Stimulated activated memory B cell treated with anti-CD40 and anti-IgM and Interleukin-4, amounts not matched to agents 10 μg/mL and 1 μg/mL and 100 μg/mL, for 72 hours (primary cell): ENCODE measurements around the gene CENPK.
"Not testable (repeated sequence)": the region's sequence is repeated elsewhere in the genome, so short reads cannot be mapped to it uniquely, and the experiment has no call there.

Source experiments
- ATAC-seq: fragments of 150-1000 bp; cut with Tn5 transposase; 2 replicates; pipeline ENCODE4 v1.10.0; 2021
- H3K27ac Mint-ChIP-seq: one replicate; pipeline ENCODE4 v1.8.0; 2022; ENCODE audit warnings: mild to moderate bottlenecking, mixed read lengths
- H3K27me3 Mint-ChIP-seq: one replicate; pipeline ENCODE4 v1.8.0; 2022; ENCODE audit warnings: mixed read lengths
- H3K36me3 Mint-ChIP-seq: one replicate; pipeline ENCODE4 v1.8.0; 2022; ENCODE audit warnings: mixed read lengths
- H3K4me1 Mint-ChIP-seq: one replicate; pipeline ENCODE4 v1.8.0; 2022; ENCODE audit warnings: mixed read lengths
- H3K4me3 Mint-ChIP-seq: one replicate; pipeline ENCODE4 v1.8.0; 2022; ENCODE audit warnings: mild to moderate bottlenecking, moderate library complexity, mixed read lengths
- H3K9me3 Mint-ChIP-seq: one replicate; pipeline ENCODE4 v1.8.0; 2022; ENCODE audit warnings: mixed read lengths

CENPK gene

DNA sequence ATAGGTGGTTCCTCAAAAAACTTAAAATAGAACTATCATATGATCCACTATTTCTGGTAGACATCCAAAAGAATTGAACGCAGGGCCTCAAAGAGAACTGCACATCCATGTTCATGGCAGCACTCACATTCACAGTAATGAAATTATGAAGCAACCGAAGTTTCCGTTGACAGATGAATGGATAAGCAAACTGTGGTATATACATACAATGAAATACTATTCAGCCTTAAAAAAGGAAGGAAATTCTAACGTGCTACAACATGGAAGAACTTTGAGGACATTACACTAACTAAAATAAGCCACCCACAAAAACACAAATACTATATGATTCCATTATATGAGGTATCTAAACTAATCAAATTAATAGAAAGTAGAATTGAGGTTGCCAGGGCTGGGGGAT, 18.5 kb downstream of the CENPK start:
- H3K27ac Mint-ChIP-seq: no peak overlapping the region
- peaks cover 56% of the 10 kb centered on the region for H3K36me3 Mint-ChIP-seq
- H3K9me3 Mint-ChIP-seq: no peaks in the 10 kb centered on the region
- H3K4me1 Mint-ChIP-seq: no peaks in the 10 kb centered on the region
- H3K27me3 Mint-ChIP-seq: no peaks in the 10 kb centered on the region
- H3K4me3 Mint-ChIP-seq: no peak overlapping the region
- no peak for ATAC-seq

DNA sequence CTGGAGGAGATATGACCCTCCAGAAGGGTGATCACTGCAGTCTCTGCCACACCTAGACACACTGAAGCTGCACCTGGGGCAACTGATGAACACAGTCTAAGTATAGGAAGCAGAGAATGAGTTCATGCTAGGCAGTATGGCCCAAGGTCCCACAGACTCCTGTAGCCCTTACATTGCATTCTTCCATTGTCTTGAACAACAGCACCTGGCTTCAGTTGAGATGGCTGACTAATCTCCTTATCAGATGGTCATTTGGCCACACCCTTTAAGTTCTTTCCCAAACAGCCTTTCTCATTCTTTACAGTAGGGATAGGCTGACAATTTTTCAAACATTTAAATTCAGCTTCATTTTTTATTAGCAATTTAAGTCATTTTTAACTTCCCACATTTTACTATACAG, 23.1 kb downstream of the CENPK start:
- Mint-ChIP-seq H3K27ac (no peak overlapping the region), H3K36me3 (peaks cover 53% of the 10 kb centered on the region), H3K4me1 (no peaks in the 10 kb centered on the region), H3K27me3 (no peaks in the 10 kb centered on the region), H3K4me3 (no peak overlapping the region), H3K9me3 (no peaks in the 10 kb centered on the region)
- no peak for ATAC-seq

DNA sequence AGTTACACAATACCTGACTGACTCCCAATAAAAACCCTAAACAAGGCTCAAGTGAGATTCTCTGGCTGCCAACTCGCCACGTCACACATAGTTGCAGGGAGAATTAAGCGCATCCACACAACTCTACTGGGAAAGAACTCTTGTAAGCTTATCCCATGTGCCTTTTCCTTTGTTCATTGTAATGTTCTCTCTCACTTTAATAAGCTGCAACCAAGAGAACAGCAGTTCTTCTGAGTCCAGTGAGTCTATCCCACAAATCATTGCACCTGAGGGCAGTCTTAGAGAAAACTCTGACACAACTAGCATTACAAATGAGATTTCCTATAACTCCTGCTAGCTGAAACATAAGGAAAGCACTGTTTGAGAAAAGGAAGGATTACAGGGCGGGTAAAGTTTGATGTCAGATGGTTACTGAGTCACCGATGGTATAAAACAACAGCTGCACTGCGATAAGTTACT, 27.4 kb downstream of the CENPK start:
- H3K9me3 Mint-ChIP-seq: no peaks in the 10 kb centered on the region
- H3K27me3 Mint-ChIP-seq: no peaks in the 10 kb centered on the region
- no peaks in the 10 kb centered on the region for H3K4me1 Mint-ChIP-seq
- H3K27ac Mint-ChIP-seq: no peak overlapping the region
- no peak for ATAC-seq
- peaks cover 15% of the 10 kb centered on the region for H3K36me3 Mint-ChIP-seq
- H3K4me3 Mint-ChIP-seq: no peak overlapping the region

DNA sequence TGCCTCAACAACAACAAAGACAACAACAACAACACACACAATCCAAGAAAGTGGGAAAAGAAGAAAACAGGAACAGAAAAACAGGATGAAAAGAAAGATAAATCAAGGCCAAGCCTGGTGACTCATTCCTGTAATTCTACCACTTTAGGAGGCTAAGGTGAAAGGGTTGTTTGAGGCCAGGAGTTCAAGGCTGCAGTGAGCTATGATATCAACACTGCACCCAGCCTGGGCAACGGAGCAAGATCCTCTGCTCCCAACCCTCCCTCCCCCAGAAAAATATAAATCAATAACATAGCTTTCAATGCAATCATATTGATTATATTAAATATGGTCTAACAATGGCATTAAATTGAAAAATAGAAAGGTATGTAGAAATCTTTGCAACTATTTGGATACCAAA, 32.1 kb downstream of the CENPK start:
- no peaks in the 10 kb centered on the region for H3K9me3 Mint-ChIP-seq
- no peak overlapping the region for H3K27ac Mint-ChIP-seq
- no peak overlapping the region for H3K4me3 Mint-ChIP-seq

DNA sequence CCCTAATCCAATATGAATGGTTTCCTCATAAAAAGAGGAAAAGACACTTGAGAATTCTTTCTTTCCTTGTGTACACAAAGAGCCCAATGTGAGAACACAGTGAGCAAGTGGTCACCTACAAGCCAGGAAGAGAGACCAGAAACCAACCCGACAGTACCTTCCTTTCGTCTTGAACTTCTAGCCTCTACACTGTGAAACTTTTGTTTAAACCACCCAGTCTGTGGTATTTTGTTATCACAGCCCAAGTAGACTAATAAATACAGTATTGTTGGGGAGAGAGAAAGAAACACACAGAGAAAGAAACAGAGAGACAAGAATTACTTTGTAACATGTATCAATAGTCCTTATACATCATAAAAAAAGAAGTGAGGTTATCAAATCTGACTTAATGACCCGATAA, 37.2 kb downstream of the CENPK start:
- no peaks in the 10 kb centered on the region for H3K4me1 Mint-ChIP-seq
- no peak for ATAC-seq
- peaks cover 24% of the 10 kb centered on the region for H3K36me3 Mint-ChIP-seq
- no peak overlapping the region for H3K27ac Mint-ChIP-seq
- no peak overlapping the region for H3K4me3 Mint-ChIP-seq
- H3K27me3 Mint-ChIP-seq: no peaks in the 10 kb centered on the region
- H3K9me3 Mint-ChIP-seq: no peaks in the 10 kb centered on the region

More for the DNA sequence above, 32.1 kb downstream of the CENPK start:
- no peak for ATAC-seq
- no peaks in the 10 kb centered on the region for H3K4me1 Mint-ChIP-seq
- peaks cover 13% of the 10 kb centered on the region for H3K36me3 Mint-ChIP-seq
- no peaks in the 10 kb centered on the region for H3K27me3 Mint-ChIP-seq

DNA sequence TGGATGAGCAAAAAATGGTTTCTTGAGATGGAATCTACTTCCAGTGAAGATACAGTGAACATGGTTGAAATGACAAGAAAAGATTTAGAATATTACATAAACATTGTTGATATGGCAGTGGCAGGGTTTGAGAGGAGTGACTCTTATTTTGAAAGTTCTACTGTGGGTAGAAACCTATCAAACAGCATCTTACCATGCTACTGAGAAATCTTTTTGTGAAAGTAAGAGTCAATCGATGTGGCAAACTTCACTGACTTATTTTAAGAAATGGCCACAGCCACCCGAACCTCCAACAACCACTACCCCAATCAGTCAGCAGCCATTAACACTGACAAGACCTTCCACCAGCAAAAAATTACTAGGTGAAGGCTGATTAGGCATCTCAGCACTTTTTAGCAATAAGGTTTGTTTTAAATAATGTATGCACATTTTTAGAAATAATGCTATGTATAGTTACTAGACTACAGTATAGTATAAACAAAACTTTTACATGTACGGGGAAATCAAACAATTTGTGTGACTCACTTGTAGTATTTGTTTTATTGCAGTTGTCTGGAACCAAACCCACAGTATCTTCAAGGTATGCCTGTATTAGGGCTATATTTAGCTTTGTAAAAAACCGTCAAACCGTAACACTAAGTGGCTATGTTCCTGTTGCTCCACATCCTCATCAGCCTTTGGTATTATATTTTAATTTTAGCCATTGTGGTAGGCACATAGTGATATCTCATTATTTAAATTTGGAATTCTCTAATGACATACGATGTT, 50.6 kb downstream of the CENPK start:
- ATAC-seq: no peak
- Mint-ChIP-seq H3K4me1 (no peaks in the 10 kb centered on the region), H3K36me3 (no peaks in the 10 kb centered on the region), H3K27ac (no peak overlapping the region), H3K27me3 (no peaks in the 10 kb centered on the region), H3K9me3 (no peaks in the 10 kb centered on the region), H3K4me3 (no peak overlapping the region)

DNA sequence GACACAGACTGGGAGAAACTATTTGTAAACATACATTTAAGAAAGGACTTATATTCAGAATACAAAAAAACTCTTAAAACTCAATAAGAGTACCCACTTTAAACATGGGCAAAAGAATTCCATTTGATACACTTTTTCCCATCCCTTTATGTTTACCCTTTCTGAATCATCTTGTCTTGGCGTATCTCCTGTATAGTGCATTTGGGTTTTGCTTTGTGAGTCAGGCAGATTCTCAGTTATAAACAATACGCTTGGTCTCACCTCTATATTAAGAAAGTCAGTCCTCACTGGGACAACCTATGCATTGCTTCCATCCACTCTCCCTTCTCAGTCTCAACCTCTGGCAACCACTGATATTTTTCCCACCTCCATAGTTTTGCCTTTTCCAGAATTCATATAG, 54.0 kb downstream of the CENPK start:
- no peak for ATAC-seq
- no peak overlapping the region for H3K27ac Mint-ChIP-seq
- H3K27me3 Mint-ChIP-seq: no peaks in the 10 kb centered on the region
- no peak overlapping the region for H3K4me3 Mint-ChIP-seq
- H3K9me3 Mint-ChIP-seq: no peaks in the 10 kb centered on the region
- no peaks in the 10 kb centered on the region for H3K36me3 Mint-ChIP-seq
- H3K4me1 Mint-ChIP-seq: no peaks in the 10 kb centered on the region

DNA sequence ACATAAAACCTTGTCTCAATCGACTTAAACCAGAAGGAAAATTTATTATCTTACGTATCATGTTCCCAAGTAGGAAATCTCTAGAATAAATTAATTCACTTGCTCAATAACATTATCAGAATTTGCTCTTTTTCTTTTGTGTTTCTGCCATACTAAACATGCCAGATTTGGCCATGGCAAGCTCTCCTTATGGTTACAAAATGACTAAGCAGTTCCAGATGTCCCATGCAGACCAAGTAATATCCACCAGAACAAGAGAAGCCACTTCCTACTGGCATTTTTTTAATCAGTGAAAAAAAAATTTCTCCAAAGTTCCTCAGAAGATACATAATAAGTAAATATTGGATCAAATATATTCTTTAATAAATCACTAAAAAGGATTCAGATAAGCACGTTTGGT, 56.0 kb downstream of the CENPK start:
- no peaks in the 10 kb centered on the region for H3K4me1 Mint-ChIP-seq
- no peak for ATAC-seq
- no peaks in the 10 kb centered on the region for H3K36me3 Mint-ChIP-seq
- no peaks in the 10 kb centered on the region for H3K27me3 Mint-ChIP-seq
- H3K9me3 Mint-ChIP-seq: no peaks in the 10 kb centered on the region
- H3K27ac Mint-ChIP-seq: no peak overlapping the region
- no peak overlapping the region for H3K4me3 Mint-ChIP-seq

DNA sequence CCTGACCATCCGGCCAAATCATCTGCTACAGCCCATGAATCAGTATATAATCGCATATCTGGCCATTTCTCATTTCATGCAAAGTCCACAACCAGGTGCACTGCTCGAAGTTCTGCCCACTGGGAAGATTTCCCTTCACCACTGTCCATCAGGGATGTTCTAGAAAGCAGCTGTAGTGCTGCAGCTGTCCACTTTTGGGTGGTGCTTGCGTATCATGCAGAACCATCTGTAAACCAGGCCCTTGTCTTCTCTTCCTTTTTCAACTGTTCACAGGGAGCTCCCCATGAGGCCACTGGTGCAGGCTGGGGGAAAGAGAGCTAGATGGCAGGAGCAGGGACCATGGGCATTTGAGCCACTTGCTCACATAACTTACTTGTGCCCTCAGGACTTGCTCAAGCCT, 73.8 kb downstream of the CENPK start:
- Mint-ChIP-seq H3K36me3 (no peaks in the 10 kb centered on the region), H3K27me3 (no peaks in the 10 kb centered on the region)

DNA sequence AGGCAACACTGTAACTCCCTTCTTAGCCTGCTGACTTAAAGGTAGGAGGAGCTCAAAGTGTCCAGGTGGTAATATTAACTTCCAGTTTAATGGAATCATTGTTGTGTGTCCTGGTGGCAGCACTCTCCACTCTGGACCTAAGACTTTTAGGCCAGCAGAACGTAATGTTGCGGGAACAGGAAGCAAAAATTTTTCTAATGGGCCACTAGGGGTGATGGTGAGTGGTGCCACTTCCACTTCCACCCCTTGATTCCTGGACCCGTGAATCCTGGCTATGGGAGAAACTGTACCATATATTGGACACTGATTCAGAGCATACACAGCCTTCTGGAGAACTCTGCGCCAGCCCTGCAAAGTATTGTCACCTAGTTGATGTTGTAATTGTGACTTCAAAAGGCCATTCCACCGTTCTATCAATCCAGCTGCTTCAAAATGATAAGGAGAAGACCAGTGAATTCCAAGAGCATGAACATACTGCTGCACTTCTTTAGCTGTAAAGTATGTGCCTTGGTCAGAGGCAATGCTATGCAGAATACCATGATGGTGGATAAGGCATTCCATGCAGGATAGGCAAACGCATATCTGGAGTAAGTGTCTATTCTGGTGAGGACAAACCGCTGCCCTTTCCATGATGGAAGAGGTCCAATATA, 74.8 kb downstream of the CENPK start:
- not testable (repeated sequence) for H3K36me3 Mint-ChIP-seq, H3K4me3 Mint-ChIP-seq, H3K27me3 Mint-ChIP-seq, ATAC-seq, H3K9me3 Mint-ChIP-seq, H3K4me1 Mint-ChIP-seq, H3K27ac Mint-ChIP-seq

More for the DNA sequence above, 73.8 kb downstream of the CENPK start:
- H3K4me3 Mint-ChIP-seq: no peak overlapping the region
- H3K9me3 Mint-ChIP-seq: no peaks in the 10 kb centered on the region
- no peak for ATAC-seq
- H3K27ac Mint-ChIP-seq: no peak overlapping the region
- H3K4me1 Mint-ChIP-seq: no peaks in the 10 kb centered on the region

DNA sequence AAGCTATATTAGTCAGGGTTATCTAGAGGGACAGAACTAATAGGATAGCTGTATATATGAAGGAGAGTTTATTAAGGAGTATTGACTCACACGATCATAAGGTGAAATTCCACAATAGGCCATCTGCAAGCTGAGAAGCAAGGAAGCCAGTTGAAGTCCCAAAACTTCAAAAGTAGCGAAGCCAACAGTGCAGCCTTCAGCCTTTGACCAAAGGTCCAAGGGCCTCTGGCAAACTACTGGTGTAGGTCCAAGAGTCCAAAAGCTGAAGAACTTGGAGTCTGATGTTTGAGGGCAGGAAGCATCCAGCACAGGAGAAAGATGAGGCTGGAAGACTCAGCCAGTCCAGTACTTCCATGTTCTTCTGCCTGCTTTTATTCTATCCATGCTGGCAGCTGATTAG, 76.2 kb downstream of the CENPK start:
- not testable (repeated sequence) for H3K36me3 Mint-ChIP-seq, H3K4me3 Mint-ChIP-seq, H3K27me3 Mint-ChIP-seq, H3K9me3 Mint-ChIP-seq, ATAC-seq, H3K27ac Mint-ChIP-seq
- H3K4me1 Mint-ChIP-seq: peaks cover 13% of the 10 kb centered on the region

DNA sequence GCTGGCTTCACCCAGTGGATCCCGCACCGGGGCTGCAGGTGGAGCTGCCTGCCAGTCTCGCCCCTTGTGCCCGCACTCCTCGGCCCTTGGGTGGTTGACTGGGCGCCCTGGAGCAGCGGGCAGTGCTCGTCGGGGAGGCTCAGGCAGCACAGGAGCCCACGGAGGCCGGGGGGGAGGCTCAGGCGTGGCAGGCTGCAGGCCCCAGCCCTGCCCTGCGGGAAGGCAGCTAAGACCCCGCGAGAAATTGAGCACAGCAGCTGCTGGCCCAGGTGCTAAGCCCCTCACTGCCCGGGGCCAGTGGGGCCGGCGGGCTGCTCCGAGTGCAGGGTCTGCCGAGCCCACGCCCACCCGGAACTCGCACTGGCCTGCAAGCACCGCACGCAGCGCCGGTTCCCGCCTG, 77.6 kb downstream of the CENPK start:
- Mint-ChIP-seq H3K4me1 (peaks cover 13% of the 10 kb centered on the region), H3K36me3 (no peaks in the 10 kb centered on the region), H3K4me3 (no peak overlapping the region), H3K27me3 (no peaks in the 10 kb centered on the region), H3K27ac (no peak overlapping the region), H3K9me3 (no peaks in the 10 kb centered on the region)
- no peak for ATAC-seq

DNA sequence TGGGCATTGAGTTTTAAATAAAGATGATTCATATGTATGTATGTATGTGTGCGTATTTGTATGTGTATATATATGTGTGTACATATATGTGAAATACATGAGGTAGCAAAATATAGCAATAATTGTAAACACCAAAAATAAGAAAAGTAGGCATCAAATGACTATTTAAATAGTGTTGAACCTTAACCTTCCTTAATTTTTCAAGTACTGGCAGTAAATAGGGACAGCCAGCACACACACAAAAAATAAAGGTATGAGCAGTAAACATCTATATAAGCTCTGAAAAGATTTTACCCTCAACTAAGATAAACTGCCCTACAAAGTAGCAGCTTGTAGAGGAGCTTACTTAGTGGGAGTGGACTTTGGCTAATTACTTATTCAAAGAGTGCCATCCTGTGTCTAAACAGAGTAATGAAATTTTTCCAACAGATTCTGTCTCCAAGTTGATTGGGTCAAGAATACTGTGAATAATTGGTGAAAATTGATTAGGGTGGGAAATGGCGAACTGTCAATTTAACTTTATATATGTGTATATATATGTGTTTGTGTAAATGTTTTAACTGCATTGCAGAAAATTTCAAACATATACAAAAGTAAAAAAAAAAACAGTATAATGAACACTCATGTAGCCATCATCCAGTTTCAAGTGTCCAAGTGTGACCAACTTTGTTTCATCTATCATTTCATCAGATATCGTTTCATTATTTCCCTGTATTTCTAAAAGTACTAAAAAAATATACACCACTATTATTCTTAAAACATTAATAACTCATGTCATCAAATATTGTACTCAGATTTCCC, 79.2 kb downstream of the CENPK start:
- H3K27me3 Mint-ChIP-seq: no peaks in the 10 kb centered on the region
- H3K36me3 Mint-ChIP-seq: no peaks in the 10 kb centered on the region
- H3K4me1 Mint-ChIP-seq: peaks cover 13% of the 10 kb centered on the region
- H3K9me3 Mint-ChIP-seq: no peaks in the 10 kb centered on the region
- no peak overlapping the region for H3K4me3 Mint-ChIP-seq
- peak; percentile 57 for ATAC-seq
- H3K27ac Mint-ChIP-seq: no peak overlapping the region

DNA sequence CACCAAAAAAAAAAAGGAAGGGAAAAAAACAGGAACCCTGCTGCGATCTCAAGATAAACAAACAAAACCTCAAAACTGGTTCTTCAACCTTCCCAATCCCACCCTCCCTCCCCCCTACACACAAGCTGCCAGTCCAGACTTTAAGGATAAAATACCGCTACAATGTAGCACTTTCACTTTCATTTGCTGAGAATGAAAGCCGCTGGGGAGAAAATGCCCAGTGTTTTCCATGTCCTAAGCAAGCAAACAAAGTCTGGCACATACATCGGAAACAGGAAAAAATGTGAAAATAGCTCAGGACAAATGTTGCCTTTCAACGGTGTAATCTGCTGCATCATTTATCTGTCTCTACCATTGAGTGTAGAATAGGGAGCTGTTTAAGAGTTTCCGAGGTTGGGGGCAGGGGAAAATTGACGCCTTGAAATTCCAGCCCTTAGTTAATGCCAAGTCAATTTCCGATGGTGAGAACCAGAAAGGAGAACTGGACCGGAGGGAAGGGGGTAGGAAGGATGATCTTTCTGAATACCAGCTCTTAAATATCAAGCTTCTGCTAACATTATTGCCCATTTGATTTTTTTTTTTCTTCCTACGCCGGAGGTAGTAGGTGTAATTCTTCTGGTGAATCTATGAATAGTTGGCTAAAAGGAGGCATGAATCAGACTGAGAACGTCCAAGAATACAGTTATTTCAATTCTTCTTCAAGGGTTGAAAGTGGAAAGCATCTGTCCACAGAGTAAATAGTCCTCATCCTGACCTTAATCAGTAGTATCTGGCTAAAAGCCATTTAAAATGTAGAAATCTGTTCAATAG, 80.0 kb downstream of the CENPK start:
- H3K4me3 Mint-ChIP-seq: no peak overlapping the region
- H3K4me1 Mint-ChIP-seq: peaks cover 13% of the 10 kb centered on the region
- ATAC-seq: no peak
- H3K9me3 Mint-ChIP-seq: no peaks in the 10 kb centered on the region
- H3K27me3 Mint-ChIP-seq: no peaks in the 10 kb centered on the region
- no peak overlapping the region for H3K27ac Mint-ChIP-seq
- H3K36me3 Mint-ChIP-seq: no peaks in the 10 kb centered on the region

DNA sequence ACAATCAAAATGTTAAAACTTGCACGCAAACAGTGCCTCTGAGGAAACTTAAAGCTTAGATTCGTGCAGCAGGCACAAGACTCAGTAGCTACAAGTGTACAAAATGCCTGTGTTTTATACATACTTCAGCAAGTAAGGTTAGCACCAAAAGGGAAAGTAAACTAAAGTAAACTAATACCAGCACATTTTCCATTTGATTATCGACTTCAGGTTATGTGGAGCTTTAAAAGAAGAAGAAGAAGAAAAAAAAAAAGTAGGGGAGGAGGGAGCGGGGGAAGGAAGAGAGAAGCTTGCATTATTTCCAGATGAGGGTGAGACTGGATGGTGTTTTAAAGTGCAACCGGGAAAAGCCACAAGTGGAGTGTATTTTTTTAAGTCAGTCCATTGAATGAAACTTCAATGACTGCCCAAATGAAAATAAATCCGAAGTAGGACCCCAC, 80.7 kb downstream of the CENPK start:
- no peak for ATAC-seq
- Mint-ChIP-seq H3K27ac (no peak overlapping the region), H3K9me3 (no peaks in the 10 kb centered on the region), H3K4me1 (peaks cover 13% of the 10 kb centered on the region), H3K27me3 (no peaks in the 10 kb centered on the region), H3K4me3 (no peak overlapping the region), H3K36me3 (no peaks in the 10 kb centered on the region)
